ENCODE measurements around the gene HLA-DOA.

DNA sequence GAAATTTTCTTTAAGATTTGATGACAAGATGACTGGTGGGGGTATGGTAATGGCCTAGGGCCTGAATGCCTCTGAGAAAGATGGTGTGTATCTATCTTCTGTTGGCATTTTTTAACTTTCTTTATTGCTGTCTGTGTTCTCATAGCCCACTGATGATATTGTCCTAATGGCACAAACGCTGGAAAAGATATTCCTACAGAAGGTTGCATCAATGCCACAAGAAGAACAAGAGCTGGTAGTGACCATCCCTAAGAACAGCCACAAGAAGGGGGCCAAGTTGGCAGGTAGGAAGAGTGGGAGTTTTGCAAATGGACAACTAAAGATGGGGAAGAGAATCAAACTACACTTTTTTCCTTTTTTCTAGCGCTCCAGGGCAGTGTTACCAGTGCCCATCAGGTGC, 33.5 kb downstream of the HLA-DOA start:
- TF ChIP-seq, protein P1, sequence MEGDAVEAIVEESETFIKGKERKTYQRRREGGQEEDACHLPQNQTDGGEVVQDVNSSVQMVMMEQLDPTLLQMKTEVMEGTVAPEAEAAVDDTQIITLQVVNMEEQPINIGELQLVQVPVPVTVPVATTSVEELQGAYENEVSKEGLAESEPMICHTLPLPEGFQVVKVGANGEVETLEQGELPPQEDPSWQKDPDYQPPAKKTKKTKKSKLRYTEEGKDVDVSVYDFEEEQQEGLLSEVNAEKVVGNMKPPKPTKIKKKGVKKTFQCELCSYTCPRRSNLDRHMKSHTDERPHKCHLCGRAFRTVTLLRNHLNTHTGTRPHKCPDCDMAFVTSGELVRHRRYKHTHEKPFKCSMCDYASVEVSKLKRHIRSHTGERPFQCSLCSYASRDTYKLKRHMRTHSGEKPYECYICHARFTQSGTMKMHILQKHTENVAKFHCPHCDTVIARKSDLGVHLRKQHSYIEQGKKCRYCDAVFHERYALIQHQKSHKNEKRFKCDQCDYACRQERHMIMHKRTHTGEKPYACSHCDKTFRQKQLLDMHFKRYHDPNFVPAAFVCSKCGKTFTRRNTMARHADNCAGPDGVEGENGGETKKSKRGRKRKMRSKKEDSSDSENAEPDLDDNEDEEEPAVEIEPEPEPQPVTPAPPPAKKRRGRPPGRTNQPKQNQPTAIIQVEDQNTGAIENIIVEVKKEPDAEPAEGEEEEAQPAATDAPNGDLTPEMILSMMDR (conservative IDR thresholded peaks at IDR 0.05 in 1 of 2, IDR thresholded peaks at IDR 0.05 in 1 of 2; ENCODE audit: extremely low read depth in 1 of 2, insufficient read depth in 1 of 2, low read depth in 1 of 2, low read length in 2 of 2), result no peak
- TF ChIP-seq EZH2 (IDR thresholded peaks at IDR 0.05; ENCODE audit: borderline replicate concordance, low read length), result no peak
